Body of pancreas (tissue), 4 donors: ENCODE data around the gene EIF3L.
A peak's percentile ranks its signal among the peaks of the same experiment; 100 is the strongest.

ENCODE experiments used
- POLR2A ChIP-seq, 3 donors: fragments of 450-650 bp; IDR thresholded peaks; one replicate each; pipeline ENCODE4 v1.6.1; 2016; ENCODE audit warnings: antibody characterized with exemption in 3 of 3, mild to moderate bottlenecking in 2 of 3
- TF ChIP-seq, protein P1 (sequence below), 7 experiments: fragments of 450-650 bp in 4 of 7; fragments of 200-600 bp in 3 of 7; sonication (generic) in 3 of 7; IDR thresholded peaks; one replicate each; pipeline ENCODE4 v1.5.1; 2016 to 2019; ENCODE audit warnings: antibody characterized with exemption in 7 of 7

DNA sequence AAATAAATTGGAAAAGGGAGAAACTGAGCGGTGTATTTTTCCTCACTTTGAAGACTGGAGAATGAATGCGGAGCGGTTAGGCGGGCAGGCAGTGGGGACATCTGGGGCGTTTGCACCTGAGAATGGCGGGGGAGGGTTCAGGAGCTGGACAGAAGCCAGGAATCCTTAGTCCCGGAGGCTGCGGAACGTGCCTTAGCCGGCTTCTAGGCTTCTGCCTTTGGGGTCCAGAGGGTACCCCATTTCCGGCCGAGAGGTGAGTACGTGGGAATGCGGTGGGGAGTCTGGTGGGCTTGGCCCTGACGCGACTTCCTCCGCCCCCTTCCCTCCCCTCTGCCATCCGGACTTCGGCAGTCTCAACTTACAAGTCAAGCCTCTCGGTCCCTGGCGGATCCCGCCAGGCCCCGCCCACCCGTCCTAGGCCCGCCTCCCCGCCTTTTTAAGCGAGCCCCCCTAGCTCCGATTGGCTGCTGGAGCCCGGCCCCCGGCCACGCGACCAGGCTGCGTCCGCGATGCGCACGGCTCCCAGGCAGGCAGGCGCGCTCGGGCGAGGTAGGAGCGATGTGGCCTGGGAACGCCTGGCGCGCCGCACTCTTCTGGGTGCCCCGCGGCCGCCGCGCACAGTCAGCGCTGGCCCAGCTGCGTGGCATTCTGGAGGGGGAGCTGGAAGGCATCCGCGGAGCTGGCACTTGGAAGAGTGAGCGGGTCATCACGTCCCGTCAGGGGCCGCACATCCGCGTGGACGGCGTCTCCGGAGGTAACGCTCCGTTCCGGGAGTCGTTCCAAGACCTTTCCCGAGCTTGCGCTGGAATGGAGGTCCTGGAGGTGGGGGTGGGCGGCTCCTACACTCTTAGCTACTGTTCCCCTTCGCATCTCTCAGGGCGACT is 41.6 kb upstream of the EIF3L start, which contains the start of gene GCAT:
- peak; percentile 80 to 88 (median 86) for TF ChIP-seq POLR2A (IDR thresholded peaks at IDR 0.05)
- TF ChIP-seq, protein P1, sequence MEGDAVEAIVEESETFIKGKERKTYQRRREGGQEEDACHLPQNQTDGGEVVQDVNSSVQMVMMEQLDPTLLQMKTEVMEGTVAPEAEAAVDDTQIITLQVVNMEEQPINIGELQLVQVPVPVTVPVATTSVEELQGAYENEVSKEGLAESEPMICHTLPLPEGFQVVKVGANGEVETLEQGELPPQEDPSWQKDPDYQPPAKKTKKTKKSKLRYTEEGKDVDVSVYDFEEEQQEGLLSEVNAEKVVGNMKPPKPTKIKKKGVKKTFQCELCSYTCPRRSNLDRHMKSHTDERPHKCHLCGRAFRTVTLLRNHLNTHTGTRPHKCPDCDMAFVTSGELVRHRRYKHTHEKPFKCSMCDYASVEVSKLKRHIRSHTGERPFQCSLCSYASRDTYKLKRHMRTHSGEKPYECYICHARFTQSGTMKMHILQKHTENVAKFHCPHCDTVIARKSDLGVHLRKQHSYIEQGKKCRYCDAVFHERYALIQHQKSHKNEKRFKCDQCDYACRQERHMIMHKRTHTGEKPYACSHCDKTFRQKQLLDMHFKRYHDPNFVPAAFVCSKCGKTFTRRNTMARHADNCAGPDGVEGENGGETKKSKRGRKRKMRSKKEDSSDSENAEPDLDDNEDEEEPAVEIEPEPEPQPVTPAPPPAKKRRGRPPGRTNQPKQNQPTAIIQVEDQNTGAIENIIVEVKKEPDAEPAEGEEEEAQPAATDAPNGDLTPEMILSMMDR (IDR thresholded peaks at IDR 0.05): peak in 1 of 7 experiments; percentile 3
